ENCODE results near the gene RYR2. TPM values are rescaled to one million over a fixed set of nuclear protein-coding genes. Genes with fewer than 3 reads are reported as not detected.

Gene RYR2
- total and polyA plus RNA-seq, 2 donors (not counting 1 experiment from before 2014, with no cell fraction given): not detected

DNA sequence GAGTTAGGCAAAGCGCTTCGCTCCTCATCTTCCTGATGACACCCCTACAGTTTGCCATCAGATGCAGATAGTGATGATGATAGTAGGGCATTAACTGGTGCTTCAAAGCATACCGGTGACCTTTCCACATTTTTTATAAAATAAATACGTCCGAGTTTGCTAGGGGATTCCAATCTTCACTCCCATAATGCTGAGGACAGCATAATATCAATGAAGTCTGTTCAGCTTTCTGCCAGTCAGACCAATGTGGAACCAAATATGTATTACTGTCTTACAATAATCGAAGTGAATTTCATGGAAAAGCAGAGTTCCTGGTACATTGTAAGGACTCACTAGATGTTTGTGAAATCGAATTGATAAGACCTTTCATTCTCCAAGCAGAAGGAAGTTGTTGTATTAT lies 258.7 kb downstream of the RYR2 start:
- no peaks in the 10 kb centered on the region for H3K27me3 Mint-ChIP-seq
- intact Hi-C loops (cut with micrococcal nuclease): no loop called here
- TF ChIP-seq, protein P1, sequence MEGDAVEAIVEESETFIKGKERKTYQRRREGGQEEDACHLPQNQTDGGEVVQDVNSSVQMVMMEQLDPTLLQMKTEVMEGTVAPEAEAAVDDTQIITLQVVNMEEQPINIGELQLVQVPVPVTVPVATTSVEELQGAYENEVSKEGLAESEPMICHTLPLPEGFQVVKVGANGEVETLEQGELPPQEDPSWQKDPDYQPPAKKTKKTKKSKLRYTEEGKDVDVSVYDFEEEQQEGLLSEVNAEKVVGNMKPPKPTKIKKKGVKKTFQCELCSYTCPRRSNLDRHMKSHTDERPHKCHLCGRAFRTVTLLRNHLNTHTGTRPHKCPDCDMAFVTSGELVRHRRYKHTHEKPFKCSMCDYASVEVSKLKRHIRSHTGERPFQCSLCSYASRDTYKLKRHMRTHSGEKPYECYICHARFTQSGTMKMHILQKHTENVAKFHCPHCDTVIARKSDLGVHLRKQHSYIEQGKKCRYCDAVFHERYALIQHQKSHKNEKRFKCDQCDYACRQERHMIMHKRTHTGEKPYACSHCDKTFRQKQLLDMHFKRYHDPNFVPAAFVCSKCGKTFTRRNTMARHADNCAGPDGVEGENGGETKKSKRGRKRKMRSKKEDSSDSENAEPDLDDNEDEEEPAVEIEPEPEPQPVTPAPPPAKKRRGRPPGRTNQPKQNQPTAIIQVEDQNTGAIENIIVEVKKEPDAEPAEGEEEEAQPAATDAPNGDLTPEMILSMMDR (IDR thresholded peaks at IDR 0.05): no peak
- no peak for TF ChIP-seq EZH2 (IDR thresholded peaks at IDR 0.05; ENCODE audit: borderline replicate concordance, insufficient read depth, low read depth, low read length, poor library complexity, severe bottlenecking)

DNA sequence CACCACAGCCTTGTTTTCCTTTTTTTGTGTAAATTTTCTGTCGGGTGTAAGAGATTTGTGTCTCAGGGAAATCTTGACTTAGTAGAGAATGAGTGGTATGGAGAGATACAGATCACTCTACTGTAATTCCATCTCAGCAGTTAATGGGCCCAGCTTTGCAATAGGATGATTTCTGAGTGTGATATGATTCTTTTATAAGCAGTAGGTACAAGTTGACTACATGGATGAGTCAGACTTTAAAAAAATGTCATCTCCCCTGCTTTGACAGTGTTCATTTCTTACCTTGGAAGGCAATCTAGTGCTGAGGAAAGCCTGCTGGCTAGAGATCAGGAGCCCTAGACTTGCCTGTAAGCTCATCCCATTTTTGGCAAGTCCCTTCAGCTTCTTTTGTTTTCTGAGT lies 261.9 kb downstream of the RYR2 start:
- H3K9ac ChIP-seq (ENCODE audit: low read length): no peak overlapping the region
- Mint-ChIP-seq H3K4me3 (no peak overlapping the region), H3K9me3 (ENCODE audit: insufficient read depth) (no peaks in the 10 kb centered on the region), H3K27me3 (no peaks in the 10 kb centered on the region), H3K4me1 (no peaks in the 10 kb centered on the region), H3K27ac (no peak overlapping the region)
- ChIA-PET POLR2A (no interaction called here), CTCF (no interaction called here)
- no peak overlapping the region for H3K4me3 ChIP-seq (ENCODE audit: control extremely low read depth in 1 of 5, extremely low read depth in 1 of 5, insufficient read depth in 1 of 5, low read depth in 2 of 5, low read length in 4 of 5)
- H3K27me3 ChIP-seq (replicated peaks in 1 of 4; ENCODE audit: control extremely low read depth in 1 of 4, control insufficient read depth in 3 of 4, insufficient read depth in 4 of 4, low read length in 3 of 4): no peaks in the 10 kb centered on the region
- H3K79me2 ChIP-seq (ENCODE audit: control insufficient read depth, insufficient read depth, low read length): no peaks in the 10 kb centered on the region
- no peak overlapping the region for H2AFZ ChIP-seq (ENCODE audit: insufficient read depth, low read depth, low read length, poor library complexity, severe bottlenecking)
- intact Hi-C loops (cut with micrococcal nuclease): no loop called here
- TF ChIP-seq, protein P1 (IDR thresholded peaks at IDR 0.05): no peak
- no peak for TF ChIP-seq EZH2 (IDR thresholded peaks at IDR 0.05; ENCODE audit: borderline replicate concordance, insufficient read depth, low read depth, low read length, poor library complexity, severe bottlenecking)
- no peaks in the 10 kb centered on the region for H3K9me3 ChIP-seq (ENCODE audit: control extremely low read depth in 1 of 3, control insufficient read depth in 2 of 3, insufficient read depth in 1 of 3, low read length in 2 of 3)
- H3K36me3 ChIP-seq (replicated peaks in 1 of 2; ENCODE audit: control extremely low read depth in 1 of 2, control insufficient read depth in 1 of 2, extremely low read depth in 1 of 2, insufficient read depth in 2 of 2, low read length in 1 of 2): no peaks in the 10 kb centered on the region
- no peak overlapping the region for H3K27ac ChIP-seq (ENCODE audit: low read length in 2 of 2)
- DNase-seq: no peak
- no peaks in the 10 kb centered on the region for H4K20me1 ChIP-seq (ENCODE audit: control insufficient read depth, insufficient read depth, low read length, poor library complexity, severe bottlenecking)
- H3K4me1 ChIP-seq (ENCODE audit: control insufficient read depth in 2 of 2, insufficient read depth in 2 of 2, low read length in 2 of 2): no peaks in the 10 kb centered on the region
- H3K4me2 ChIP-seq (replicated peaks; ENCODE audit: low read depth, low read length, poor library complexity, severe bottlenecking): no peak overlapping the region
- no peak for ATAC-seq (ENCODE audit: low read depth)
- WGBS (ENCODE audit: insufficient coverage): no CpG with 5 or more reads among the region's 1 CpG

More for the DNA sequence above, 258.7 kb downstream of the RYR2 start:
- 92% methylated on average over 2 of the region's 7 CpGs for WGBS (ENCODE audit: insufficient coverage)
- no peak overlapping the region for H3K4me3 Mint-ChIP-seq
- Histone ChIP-seq H3K27me3 (replicated peaks in 1 of 4; ENCODE audit: control extremely low read depth in 1 of 4, control insufficient read depth in 3 of 4, insufficient read depth in 4 of 4, low read length in 3 of 4) (no peaks in the 10 kb centered on the region), H3K4me2 (replicated peaks; ENCODE audit: low read depth, low read length, poor library complexity, severe bottlenecking) (no peak overlapping the region), H3K27ac (ENCODE audit: low read length in 2 of 2) (no peak overlapping the region), H4K20me1 (ENCODE audit: control insufficient read depth, insufficient read depth, low read length, poor library complexity, severe bottlenecking) (no peaks in the 10 kb centered on the region), H3K36me3 (replicated peaks in 1 of 2; ENCODE audit: control extremely low read depth in 1 of 2, control insufficient read depth in 1 of 2, extremely low read depth in 1 of 2, insufficient read depth in 2 of 2, low read length in 1 of 2) (no peaks in the 10 kb centered on the region), H3K4me1 (ENCODE audit: control insufficient read depth in 2 of 2, insufficient read depth in 2 of 2, low read length in 2 of 2) (no peaks in the 10 kb centered on the region), H3K79me2 (ENCODE audit: control insufficient read depth, insufficient read depth, low read length) (no peaks in the 10 kb centered on the region), H3K4me3 (ENCODE audit: control extremely low read depth in 1 of 5, extremely low read depth in 1 of 5, insufficient read depth in 1 of 5, low read depth in 2 of 5, low read length in 4 of 5) (no peak overlapping the region), H3K9ac (ENCODE audit: low read length) (no peak overlapping the region), H2AFZ (ENCODE audit: insufficient read depth, low read depth, low read length, poor library complexity, severe bottlenecking) (no peak overlapping the region), H3K9me3 (ENCODE audit: control extremely low read depth in 1 of 3, control insufficient read depth in 2 of 3, insufficient read depth in 1 of 3, low read length in 2 of 3) (no peaks in the 10 kb centered on the region)
- H3K27ac Mint-ChIP-seq: no peak overlapping the region
- no peaks in the 10 kb centered on the region for H3K9me3 Mint-ChIP-seq (ENCODE audit: insufficient read depth)
- ATAC-seq (ENCODE audit: low read depth): no peak
- H3K4me1 Mint-ChIP-seq: no peaks in the 10 kb centered on the region
- CTCF ChIA-PET: no interaction called here
- no peak for DNase-seq
- POLR2A ChIA-PET: no interaction called here
